Activated CD8-positive, alpha-beta T cell treated with anti-CD3 and anti-CD28 coated beads for 36 hours (primary cell): Measurements from ENCODE around the gene ADCY10. TPM values are rescaled to one million over a fixed set of nuclear protein-coding genes. Genes with fewer than 3 reads are reported as not detected.
"Not testable (repeated sequence)": the region's sequence is repeated elsewhere in the genome, so short reads cannot be mapped to it uniquely, and the experiment has no call there.

Experiments used
- ATAC-seq: fragments of 200-7000 bp; cut with Tn5 transposase; one replicate; pipeline ENCODE4 v1.10.0; 2021; ENCODE audit warnings: mild to moderate bottlenecking, moderate library complexity
- CTCF ChIA-PET: fragments of 350-600 bp; sonication (Branson Sonifier 250); formaldehyde crosslinking; loops from one replicate; lab custom pipeline; 2021; ENCODE audit warnings: antibody characterized with exemption; lab: Charles Lee
- POLR2A ChIA-PET: fragments of 350-600 bp; sonication (Branson Sonifier 250); formaldehyde crosslinking; loops from one replicate; lab custom pipeline; 2021; ENCODE audit warnings: antibody characterized with exemption; lab: Charles Lee
- DNase-seq: peaks from one replicate; pipeline ENCODE4 v3.0.0-alpha.2; 2020
- H3K27ac Mint-ChIP-seq: one replicate; pipeline ENCODE4 v1.8.0; 2021; ENCODE audit warnings: mild to moderate bottlenecking, mixed read lengths
- H3K27me3 Mint-ChIP-seq: one replicate; pipeline ENCODE4 v1.8.0; 2021; ENCODE audit warnings: mixed read lengths
- H3K36me3 Mint-ChIP-seq: one replicate; pipeline ENCODE4 v1.8.0; 2021; ENCODE audit warnings: low read depth, mixed read lengths
- H3K4me1 Mint-ChIP-seq: one replicate; pipeline ENCODE4 v1.8.0; 2021; ENCODE audit warnings: low read depth, mixed read lengths
- H3K4me3 Mint-ChIP-seq: one replicate; pipeline ENCODE4 v1.8.0; 2021; ENCODE audit warnings: mild to moderate bottlenecking, moderate library complexity, mixed read lengths
- H3K9me3 Mint-ChIP-seq: one replicate; pipeline ENCODE4 v1.8.0; 2021; ENCODE audit warnings: mixed read lengths
- intact Hi-C: fragments of 100-400 bp; cut with micrococcal nuclease; formaldehyde crosslinking; loops from one replicate; pipeline ENCODE4 v1.10.0; 2022
- total RNA-seq, 2 experiments: library from RNA; stranded (reverse); gene quantifications; one replicate each; pipeline ENCODE4 v1.2.3, GENCODE V29; 2021
- TF ChIP-seq, protein P1 (sequence below): fragments of 200-600 bp; IDR thresholded peaks from one replicate; pipeline ENCODE4 v1.8.0; 2022; ENCODE audit warnings: antibody characterized with exemption, mild to moderate bottlenecking

Gene ADCY10
- total RNA-seq, 2 experiments from 2014 or later, result 0.05 TPM; not detected in 1

DNA sequence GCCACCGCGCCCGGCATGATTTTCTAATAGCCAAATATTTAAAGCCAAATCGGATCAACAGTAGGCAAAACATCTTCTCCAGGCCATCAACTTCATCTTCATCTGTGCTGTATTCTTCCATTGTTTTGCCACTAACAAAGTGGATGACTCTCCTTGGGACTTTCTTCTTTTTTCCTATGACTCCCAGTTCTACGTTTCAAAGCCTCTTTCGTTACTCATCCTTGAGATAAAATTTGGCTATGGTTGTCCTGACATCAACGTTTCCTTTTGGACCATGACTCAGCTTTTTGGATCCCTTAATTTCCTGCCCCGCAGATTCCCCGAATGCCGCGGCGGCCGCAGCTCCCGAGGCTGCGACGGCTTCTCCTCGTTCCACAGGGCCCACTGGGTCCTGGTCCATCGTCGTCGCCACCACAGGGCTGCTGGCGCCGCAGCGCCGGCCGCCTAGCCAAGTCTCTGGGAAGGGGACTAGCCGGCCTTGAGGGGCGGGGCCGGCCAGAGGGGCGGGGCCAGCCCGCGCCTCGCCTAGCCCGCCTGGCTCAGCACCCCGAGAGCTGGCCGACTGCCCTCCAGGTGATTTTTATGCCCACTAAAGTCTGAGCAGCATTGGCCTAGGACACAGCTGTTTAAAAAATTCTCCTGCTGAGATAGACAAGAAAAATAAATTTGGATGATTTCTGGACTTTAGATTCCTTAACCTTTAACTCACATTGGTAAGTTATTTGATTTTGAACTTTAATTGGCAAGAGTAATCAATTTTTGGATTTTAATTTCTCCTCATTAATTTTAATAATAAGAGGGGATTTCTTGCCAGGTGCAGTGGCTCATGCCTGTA is 93.9 kb downstream of the ADCY10 start:
- ChIA-PET POLR2A (no interaction called here), CTCF (no interaction called here)
- H3K27me3 Mint-ChIP-seq, result peaks cover 11% of the 10 kb centered on the region
- intact Hi-C loops, result no loop called here
- ATAC-seq, result peak; percentile 74
- H3K9me3 Mint-ChIP-seq, result peaks cover 9% of the 10 kb centered on the region
- peaks cover 8% of the 10 kb centered on the region for H3K4me1 Mint-ChIP-seq
- H3K27ac Mint-ChIP-seq, result no peak overlapping the region
- peak; percentile 24 for DNase-seq
- TF ChIP-seq, protein P1, sequence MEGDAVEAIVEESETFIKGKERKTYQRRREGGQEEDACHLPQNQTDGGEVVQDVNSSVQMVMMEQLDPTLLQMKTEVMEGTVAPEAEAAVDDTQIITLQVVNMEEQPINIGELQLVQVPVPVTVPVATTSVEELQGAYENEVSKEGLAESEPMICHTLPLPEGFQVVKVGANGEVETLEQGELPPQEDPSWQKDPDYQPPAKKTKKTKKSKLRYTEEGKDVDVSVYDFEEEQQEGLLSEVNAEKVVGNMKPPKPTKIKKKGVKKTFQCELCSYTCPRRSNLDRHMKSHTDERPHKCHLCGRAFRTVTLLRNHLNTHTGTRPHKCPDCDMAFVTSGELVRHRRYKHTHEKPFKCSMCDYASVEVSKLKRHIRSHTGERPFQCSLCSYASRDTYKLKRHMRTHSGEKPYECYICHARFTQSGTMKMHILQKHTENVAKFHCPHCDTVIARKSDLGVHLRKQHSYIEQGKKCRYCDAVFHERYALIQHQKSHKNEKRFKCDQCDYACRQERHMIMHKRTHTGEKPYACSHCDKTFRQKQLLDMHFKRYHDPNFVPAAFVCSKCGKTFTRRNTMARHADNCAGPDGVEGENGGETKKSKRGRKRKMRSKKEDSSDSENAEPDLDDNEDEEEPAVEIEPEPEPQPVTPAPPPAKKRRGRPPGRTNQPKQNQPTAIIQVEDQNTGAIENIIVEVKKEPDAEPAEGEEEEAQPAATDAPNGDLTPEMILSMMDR, result no peak
- H3K4me3 Mint-ChIP-seq, result peak overlapping the region; percentile 67
- peaks cover 5% of the 10 kb centered on the region for H3K36me3 Mint-ChIP-seq

DNA sequence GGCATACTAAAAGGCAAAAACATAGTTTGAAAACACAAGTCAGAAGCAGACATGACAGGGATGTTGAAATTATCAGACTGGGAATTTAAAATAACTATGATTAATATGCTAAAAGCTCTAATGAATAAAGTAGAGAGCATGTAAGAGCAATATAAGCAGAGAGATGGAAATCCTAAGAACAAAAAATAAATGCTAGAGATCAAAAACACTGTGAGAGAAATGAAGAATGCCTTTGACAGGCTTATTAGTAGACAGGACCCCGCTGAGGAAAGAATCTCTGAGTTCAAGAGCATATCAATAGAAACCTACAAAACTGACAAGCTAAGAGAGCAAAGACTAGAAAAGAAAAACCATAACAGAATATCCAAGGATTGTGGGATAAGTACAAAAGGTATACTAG is 98.3 kb downstream of the ADCY10 start:
- Mint-ChIP-seq H3K9me3 (peaks cover 28% of the 10 kb centered on the region), H3K36me3 (peaks cover 5% of the 10 kb centered on the region), H3K4me3 (no peak overlapping the region), H3K4me1 (peaks cover 8% of the 10 kb centered on the region), H3K27me3 (peaks cover 6% of the 10 kb centered on the region), H3K27ac (no peak overlapping the region)
- TF ChIP-seq, protein P1, result no peak
- intact Hi-C loops, result no loop called here
- CTCF ChIA-PET, result interaction anchor here (1.7 kb wide), 1 partner anchor 267 kb away, joined by 4 read pairs; no protein-coding TSS in a partner anchor
- DNase-seq (no peak), ATAC-seq (no peak)
- POLR2A ChIA-PET, result no interaction called here

DNA sequence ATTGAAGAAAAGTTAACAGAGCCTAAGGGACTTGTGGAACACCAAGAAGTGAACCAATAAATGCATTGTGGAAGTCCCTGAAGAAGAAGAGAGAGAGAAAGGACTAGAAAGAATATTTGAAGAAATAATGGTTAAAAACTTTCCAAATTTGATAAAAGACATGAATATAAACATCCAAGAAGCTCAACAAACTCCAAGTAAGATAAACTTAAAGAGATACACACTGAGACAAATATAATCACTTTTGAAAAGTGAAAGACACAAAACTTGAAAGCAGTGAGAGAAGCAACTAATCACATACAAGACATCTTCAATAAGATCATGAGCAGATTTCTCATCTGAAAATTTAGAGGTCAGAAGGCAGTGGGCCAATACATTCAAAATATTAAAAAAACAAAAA is 101.0 kb downstream of the ADCY10 start:
- DNase-seq (no peak), ATAC-seq (no peak)
- H3K27me3 Mint-ChIP-seq, result no peaks in the 10 kb centered on the region
- no peak overlapping the region for H3K27ac Mint-ChIP-seq
- intact Hi-C loops, result no loop called here
- peaks cover 28% of the 10 kb centered on the region for H3K9me3 Mint-ChIP-seq
- H3K4me1 Mint-ChIP-seq, result no peaks in the 10 kb centered on the region
- ChIA-PET POLR2A (interaction anchor here (0.6 kb wide), 1 partner anchor 212 kb away, joined by 3 read pairs; no protein-coding TSS in a partner anchor), CTCF (interaction anchor here (1.1 to 1.5 kb wide), 2 partner anchors 50 to 269 kb away, joined by 3 to 5 read pairs; no protein-coding TSS in a partner anchor)
- H3K36me3 Mint-ChIP-seq, result peaks cover 3% of the 10 kb centered on the region
- no peak overlapping the region for H3K4me3 Mint-ChIP-seq
- TF ChIP-seq, protein P1, result no peak

DNA sequence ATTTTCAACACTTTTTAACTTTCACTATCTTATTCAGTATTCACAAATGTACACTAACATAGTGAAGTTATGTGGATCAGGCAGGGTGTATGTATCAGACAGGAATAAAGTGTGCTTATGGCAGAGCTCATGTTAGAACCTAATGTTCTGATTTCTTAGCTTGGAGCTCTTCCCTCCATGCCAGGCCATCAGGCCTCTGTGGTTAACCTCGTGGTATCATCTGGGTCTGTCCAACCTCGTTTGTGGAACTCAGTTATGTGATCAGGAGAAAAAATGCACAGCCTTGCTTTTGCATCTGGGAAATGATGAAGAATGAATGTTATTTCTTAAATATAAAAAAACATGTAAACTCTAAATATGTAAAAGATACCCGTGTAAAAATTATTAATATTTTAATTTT is 105.2 kb downstream of the ADCY10 start:
- peaks cover 15% of the 10 kb centered on the region for H3K9me3 Mint-ChIP-seq
- ChIA-PET CTCF (no interaction called here), POLR2A (interaction anchor here (1.2 kb wide), 1 partner anchor 127 kb away, joined by 4 read pairs; the partner anchor contains the start of gene DCAF6)
- ATAC-seq (no peak), DNase-seq (no peak)
- TF ChIP-seq, protein P1, result no peak
- H3K27me3 Mint-ChIP-seq, result no peaks in the 10 kb centered on the region
- H3K36me3 Mint-ChIP-seq, result peaks cover 2% of the 10 kb centered on the region
- peaks cover 19% of the 10 kb centered on the region for H3K4me1 Mint-ChIP-seq
- no peak overlapping the region for H3K4me3 Mint-ChIP-seq
- no peak overlapping the region for H3K27ac Mint-ChIP-seq
- intact Hi-C loops, result no loop called here

DNA sequence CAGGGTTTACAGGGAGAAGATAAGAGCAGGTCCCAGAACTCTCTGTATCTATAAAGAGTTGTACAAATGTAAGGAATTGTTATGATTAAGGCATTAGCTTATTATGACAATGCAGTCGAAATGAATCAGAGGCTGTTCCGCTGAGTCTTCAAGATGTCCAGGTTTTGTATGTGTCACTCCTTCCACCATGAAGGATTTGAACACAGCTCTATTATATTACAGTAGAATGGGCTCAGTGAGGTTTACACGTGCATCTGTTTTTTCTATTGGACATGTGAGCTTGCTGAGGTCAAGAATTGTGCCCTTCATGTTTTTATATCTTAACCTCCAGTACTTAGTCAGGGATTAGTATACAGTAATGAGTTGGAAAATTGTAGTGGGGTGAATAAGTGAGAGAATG is 105.8 kb downstream of the ADCY10 start:
- TF ChIP-seq, protein P1, result no peak
- CTCF ChIA-PET, result interaction anchor here (0.7 to 1.4 kb wide), 2 partner anchors 11 to 93 kb away, joined by 3 read pairs; no protein-coding TSS in a partner anchor
- ATAC-seq (no peak), DNase-seq (no peak)
- H3K36me3 Mint-ChIP-seq, result peaks cover 2% of the 10 kb centered on the region
- H3K27ac Mint-ChIP-seq, result no peak overlapping the region
- H3K9me3 Mint-ChIP-seq, result peaks cover 12% of the 10 kb centered on the region
- no peak overlapping the region for H3K4me3 Mint-ChIP-seq
- POLR2A ChIA-PET, result interaction anchor here (0.7 to 1.2 kb wide), 3 partner anchors 38 to 128 kb away, joined by 3 to 6 read pairs (median 4); partner anchors contain the start of gene DCAF6
- H3K27me3 Mint-ChIP-seq, result no peaks in the 10 kb centered on the region
- intact Hi-C loops, result no loop called here
- H3K4me1 Mint-ChIP-seq, result peaks cover 25% of the 10 kb centered on the region

DNA sequence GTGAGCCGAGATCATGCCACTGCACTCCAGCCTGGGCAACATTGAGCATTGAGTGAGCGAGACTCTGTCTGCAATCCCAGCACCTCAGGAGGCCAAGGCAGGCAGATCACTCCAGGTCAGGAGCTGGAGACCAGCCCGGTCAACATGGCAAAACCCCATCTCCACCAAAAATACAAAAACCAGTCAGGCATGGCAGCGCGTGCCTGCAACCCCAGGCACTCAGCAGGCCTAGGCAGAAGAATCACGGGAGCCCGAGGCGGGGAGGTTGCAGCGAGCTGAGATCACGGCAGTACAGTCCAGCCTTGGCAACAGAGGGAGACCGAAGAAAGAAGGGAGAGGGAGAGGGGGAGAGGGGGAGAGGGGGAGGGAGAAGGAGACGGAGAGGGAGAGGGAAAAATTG is 107.3 kb downstream of the ADCY10 start:
- ATAC-seq, intact Hi-C loops, H3K27me3 Mint-ChIP-seq: not testable (repeated sequence)

DNA sequence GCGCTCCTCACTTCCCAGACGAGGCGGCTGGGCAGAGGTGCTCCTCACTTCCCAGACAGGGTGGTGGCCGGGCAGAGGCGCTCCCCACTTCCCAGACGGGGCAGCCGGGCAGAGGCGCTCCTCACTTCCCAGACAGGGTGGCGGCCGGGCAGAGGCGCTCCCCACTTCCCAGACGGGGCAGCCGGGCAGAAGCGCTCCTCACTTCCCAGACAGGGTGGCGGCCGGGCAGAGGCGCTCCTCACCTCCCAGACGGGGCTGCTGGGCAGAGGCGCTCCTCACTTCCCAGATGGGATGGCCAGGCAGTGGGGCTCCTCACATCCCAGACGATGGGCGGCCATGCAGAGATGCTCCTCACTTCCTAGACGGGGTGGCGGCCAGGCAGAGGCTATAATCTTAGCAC is 107.7 kb downstream of the ADCY10 start:
- H3K9me3 Mint-ChIP-seq, intact Hi-C loops, POLR2A ChIA-PET, H3K36me3 Mint-ChIP-seq, ATAC-seq, CTCF ChIA-PET, H3K27me3 Mint-ChIP-seq, H3K4me3 Mint-ChIP-seq, DNase-seq, H3K27ac Mint-ChIP-seq: not testable (repeated sequence)
- peaks cover 28% of the 10 kb centered on the region for H3K4me1 Mint-ChIP-seq

More for the DNA sequence above, 107.3 kb downstream of the ADCY10 start:
- not testable (repeated sequence) for H3K4me3 Mint-ChIP-seq, H3K36me3 Mint-ChIP-seq, H3K9me3 Mint-ChIP-seq, DNase-seq, H3K27ac Mint-ChIP-seq
- H3K4me1 Mint-ChIP-seq, result peaks cover 28% of the 10 kb centered on the region
- CTCF ChIA-PET, result interaction anchor here (1.4 kb wide), 1 partner anchor 9 kb away, joined by 3 read pairs; no protein-coding TSS in a partner anchor
- POLR2A ChIA-PET, result interaction anchor here (1.1 kb wide), 1 partner anchor 18 kb away, joined by 3 read pairs; no protein-coding TSS in a partner anchor
